IgD-negative memory B cell (primary cell): ENCODE data around the gene CCDC154. TPM values are rescaled to one million over a fixed set of nuclear protein-coding genes. Genes with fewer than 3 reads are reported as not detected.
"Not testable (repeated sequence)": the region's sequence is repeated elsewhere in the genome, so short reads cannot be mapped to it uniquely, and the experiment has no call there.

Source experiments
- H3K27ac Mint-ChIP-seq, 3 donors: one replicate each; pipeline ENCODE4 v1.8.0; 2020 to 2022; ENCODE audit warnings: mild to moderate bottlenecking in 3 of 3, mixed read lengths in 3 of 3, moderate library complexity in 1 of 3
- H3K27me3 Mint-ChIP-seq: one replicate; pipeline ENCODE4 v1.8.0; 2021; ENCODE audit warnings: mixed read lengths
- H3K36me3 Mint-ChIP-seq: one replicate; pipeline ENCODE4 v1.8.0; 2020; ENCODE audit warnings: mild to moderate bottlenecking, mixed read lengths
- H3K4me1 Mint-ChIP-seq, 3 donors: one replicate each; pipeline ENCODE4 v1.8.0; 2020 to 2022; ENCODE audit warnings: mixed read lengths in 3 of 3, mild to moderate bottlenecking in 1 of 3
- H3K4me3 Mint-ChIP-seq, 4 donors: one replicate each; pipeline ENCODE4 v1.8.0; 2020 to 2022; ENCODE audit warnings: mild to moderate bottlenecking in 4 of 4, mixed read lengths in 4 of 4, moderate library complexity in 3 of 4
- H3K9me3 Mint-ChIP-seq, 3 donors: one replicate each; pipeline ENCODE4 v1.8.0; 2020 to 2021; ENCODE audit warnings: mixed read lengths in 3 of 3, mild to moderate bottlenecking in 1 of 3
- polyA plus RNA-seq: library from polyadenylated mRNA; unstranded; fragments of 300-500 nt; fragmentation: Illumina TruSeq; gene quantifications from one replicate; pipeline ENCODE4 v1.2.3, GENCODE V29; 2021

The CCDC154 gene
- polyA plus RNA-seq, 1 donor from 2014 or later = 1.5 TPM

- Mint-ChIP-seq H3K36me3 (no peaks in the 10 kb centered on the region), H3K9me3 (no peaks in the 10 kb centered on the region), H3K4me1 (peaks cover 0 to 5% (median 0%) of the 10 kb centered on the region in 3 donors), H3K4me3 (no peak overlapping the region), H3K27me3 (no peaks in the 10 kb centered on the region), H3K27ac (peak overlapping the region in 1 of 3 donors; percentile 42)
These were observed 1.7 kb downstream of the CCDC154 start for GRCh38 chr16:1442697-1443096.

GRCh38 chr16:1441391-1441829, 2.9 kb downstream of the CCDC154 start:
- peaks cover 0 to 5% (median 0%) of the 10 kb centered on the region in 3 donors for H3K4me1 Mint-ChIP-seq
- H3K36me3 Mint-ChIP-seq = no peaks in the 10 kb centered on the region
- H3K27me3 Mint-ChIP-seq = no peaks in the 10 kb centered on the region
- H3K9me3 Mint-ChIP-seq = no peaks in the 10 kb centered on the region
- no peak overlapping the region for H3K4me3 Mint-ChIP-seq
- H3K27ac Mint-ChIP-seq = peak overlapping the region in 1 of 3 donors; percentile 14

DNA sequence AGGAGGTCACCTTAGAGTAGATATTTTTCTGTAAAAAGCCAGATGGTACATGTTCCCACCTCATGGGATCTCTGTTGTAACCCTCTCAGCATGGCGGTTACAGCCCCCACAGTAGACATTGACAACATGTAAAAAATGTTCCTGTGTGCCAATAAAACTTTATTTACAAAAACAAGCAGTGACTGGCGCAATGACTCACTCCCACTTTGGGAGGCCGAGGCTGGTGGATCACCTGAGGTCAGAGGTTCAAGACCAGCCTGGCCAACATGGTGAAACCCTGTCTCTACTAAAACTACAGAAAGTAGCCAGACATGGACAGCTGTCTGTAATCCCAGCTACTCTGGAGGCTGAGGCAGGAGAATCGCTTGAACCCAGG, 4.7 kb downstream of the CCDC154 start:
- Mint-ChIP-seq H3K27ac (peak overlapping the region in 1 of 3 donors; percentile 35), H3K4me3 (peak overlapping the region in 1 of 4 donors; percentile 65)
- not testable (repeated sequence) for H3K27me3 Mint-ChIP-seq, H3K9me3 Mint-ChIP-seq, H3K36me3 Mint-ChIP-seq, H3K4me1 Mint-ChIP-seq

DNA sequence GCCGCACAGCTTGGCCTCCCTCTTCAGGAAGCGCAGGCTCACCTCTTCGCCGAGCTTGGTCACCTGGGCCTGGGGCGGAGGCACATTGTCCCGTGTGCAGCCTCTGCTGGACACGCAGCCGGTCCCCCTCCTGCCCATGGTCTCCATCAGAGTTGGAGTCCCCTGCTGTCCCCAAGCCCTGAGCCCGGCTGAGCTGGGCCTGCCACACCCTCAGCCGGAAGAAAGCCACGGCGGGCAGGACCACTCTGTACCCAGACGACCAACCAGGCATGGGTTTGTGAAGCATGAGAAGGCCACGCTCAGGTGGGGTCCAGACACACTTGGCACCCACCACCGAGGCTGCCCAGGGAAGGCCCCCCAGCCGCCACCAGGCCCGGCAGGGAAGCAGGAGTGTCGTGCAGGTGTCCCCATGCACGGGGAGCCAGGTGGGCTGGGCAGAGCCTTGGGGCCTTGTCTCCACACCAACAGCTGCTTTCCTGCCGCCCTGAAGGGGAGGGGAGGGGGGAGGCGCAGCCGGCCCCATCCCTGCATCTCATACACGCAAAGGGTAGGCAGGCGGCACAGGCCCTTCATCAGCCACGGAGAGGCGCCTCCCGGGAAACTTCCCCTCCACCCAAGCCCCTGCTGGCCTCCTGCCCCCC, 5.2 kb downstream of the CCDC154 start:
- no peak overlapping the region for H3K27ac Mint-ChIP-seq
- no peaks in the 10 kb centered on the region for H3K9me3 Mint-ChIP-seq
- no peaks in the 10 kb centered on the region for H3K36me3 Mint-ChIP-seq
- no peak overlapping the region for H3K4me3 Mint-ChIP-seq
- no peaks in the 10 kb centered on the region for H3K4me1 Mint-ChIP-seq
- H3K27me3 Mint-ChIP-seq = no peaks in the 10 kb centered on the region

DNA sequence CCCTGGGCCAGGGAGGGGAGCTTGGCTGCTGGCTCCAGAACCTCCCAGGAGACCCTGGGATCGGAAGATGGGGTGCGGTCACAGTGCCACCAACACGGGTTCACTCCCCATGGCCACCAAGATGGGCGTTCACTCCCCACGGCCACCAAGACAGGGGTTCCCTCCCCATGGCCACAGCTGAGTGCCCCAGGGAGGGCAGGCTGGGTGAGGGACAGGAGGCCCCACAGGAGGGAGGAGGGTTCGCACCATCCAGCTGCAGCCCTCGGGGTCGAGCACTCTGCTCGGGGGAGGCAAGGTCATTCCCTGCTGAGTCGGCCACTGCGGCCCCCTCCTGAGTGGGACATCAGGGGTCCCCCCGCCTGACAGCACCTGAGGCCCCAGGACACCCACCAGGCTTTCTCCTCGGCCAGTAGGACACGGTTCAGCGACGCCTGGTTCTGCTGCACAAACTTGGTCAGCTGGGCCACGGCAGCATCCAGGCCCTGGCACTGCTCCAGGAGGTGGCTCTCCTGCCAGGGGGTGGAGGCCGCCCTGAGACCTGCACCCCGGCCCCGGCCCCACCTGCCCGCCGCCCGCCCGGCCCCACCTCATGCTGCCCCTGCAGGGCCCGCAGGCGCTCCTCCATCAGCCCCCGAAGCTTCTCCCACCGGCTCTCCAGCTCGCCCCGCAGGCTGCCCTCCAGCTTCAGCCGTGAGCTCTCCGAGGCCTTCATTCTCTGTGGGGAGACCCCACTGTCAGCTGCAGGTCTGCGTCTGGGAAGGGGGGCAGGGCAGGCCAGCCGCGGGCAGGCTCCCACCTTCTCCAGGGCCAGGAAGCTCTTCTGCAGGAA, 5.9 kb downstream of the CCDC154 start:
- H3K4me3 Mint-ChIP-seq = no peak overlapping the region
- no peaks in the 10 kb centered on the region for H3K36me3 Mint-ChIP-seq
- no peak overlapping the region for H3K27ac Mint-ChIP-seq
- H3K4me1 Mint-ChIP-seq = no peaks in the 10 kb centered on the region
- H3K27me3 Mint-ChIP-seq = no peaks in the 10 kb centered on the region
- H3K9me3 Mint-ChIP-seq = no peaks in the 10 kb centered on the region

- Mint-ChIP-seq H3K27me3 (no peaks in the 10 kb centered on the region), H3K36me3 (no peaks in the 10 kb centered on the region), H3K4me1 (no peaks in the 10 kb centered on the region), H3K27ac (no peak overlapping the region), H3K9me3 (no peaks in the 10 kb centered on the region), H3K4me3 (no peak overlapping the region)
These were observed 6.8 kb downstream of the CCDC154 start for GRCh38 chr16:1437606-1438005.

GRCh38 chr16:1436731-1437355, 7.5 kb downstream of the CCDC154 start:
- Mint-ChIP-seq H3K36me3 (no peaks in the 10 kb centered on the region), H3K4me1 (peaks cover 0 to 2% (median 0%) of the 10 kb centered on the region in 3 donors), H3K9me3 (no peaks in the 10 kb centered on the region), H3K27ac (no peak overlapping the region), H3K27me3 (no peaks in the 10 kb centered on the region), H3K4me3 (no peak overlapping the region)

DNA sequence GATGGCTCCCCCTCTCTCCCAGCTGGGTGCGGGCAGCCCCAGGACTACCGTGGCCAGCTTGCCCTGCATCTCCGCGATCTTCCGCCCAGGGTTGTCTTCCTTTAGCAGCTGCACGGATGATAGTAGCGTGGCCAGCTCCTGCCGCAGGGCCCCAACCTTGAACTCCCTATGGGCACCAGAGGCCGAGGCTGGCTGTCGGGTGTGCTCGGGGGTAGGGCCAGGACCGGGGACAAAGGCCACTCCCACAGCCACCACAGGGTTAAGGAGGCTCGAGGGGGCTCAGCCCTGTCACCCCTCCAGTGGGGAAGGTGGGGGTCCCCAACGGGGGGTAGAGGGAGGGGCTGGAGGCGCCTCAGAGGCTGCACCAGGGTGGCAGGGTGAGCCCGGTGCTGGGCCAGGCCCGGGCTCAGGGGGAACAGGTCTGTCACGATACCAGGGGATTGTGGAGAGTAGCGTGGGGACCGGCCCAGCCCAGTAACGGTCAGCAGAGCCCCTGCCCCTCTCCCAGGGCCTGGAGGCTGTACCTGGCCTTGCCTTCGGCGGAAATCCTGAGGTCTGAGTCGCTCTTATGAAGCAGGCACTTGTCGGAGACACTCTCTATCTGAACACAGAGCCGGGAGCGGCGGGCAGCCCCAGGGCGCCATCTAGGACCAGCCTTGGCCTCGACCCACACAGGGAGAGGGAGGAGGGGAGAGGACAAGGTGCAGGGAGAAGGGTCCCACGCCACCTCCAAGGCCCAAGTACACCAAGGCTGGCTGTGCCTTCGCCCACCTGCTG, 8.2 kb downstream of the CCDC154 start:
- H3K4me1 Mint-ChIP-seq = peaks cover 0 to 3% (median 0%) of the 10 kb centered on the region in 3 donors
- H3K27ac Mint-ChIP-seq = no peak overlapping the region

GRCh38 chr16:1434644-1435592, 9.4 kb downstream of the CCDC154 start:
- no peaks in the 10 kb centered on the region for H3K36me3 Mint-ChIP-seq
- no peaks in the 10 kb centered on the region for H3K9me3 Mint-ChIP-seq
- no peak overlapping the region for H3K27ac Mint-ChIP-seq
- no peaks in the 10 kb centered on the region for H3K27me3 Mint-ChIP-seq
- H3K4me3 Mint-ChIP-seq = no peak overlapping the region
- peaks cover 0 to 3% (median 0%) of the 10 kb centered on the region in 3 donors for H3K4me1 Mint-ChIP-seq

More for the DNA sequence above, 8.2 kb downstream of the CCDC154 start:
- Mint-ChIP-seq H3K9me3 (no peaks in the 10 kb centered on the region), H3K36me3 (no peaks in the 10 kb centered on the region), H3K27me3 (no peaks in the 10 kb centered on the region), H3K4me3 (peak overlapping the region in 1 of 4 donors; percentile 65)

GRCh38 chr16:1433756-1434155, 10.6 kb downstream of the CCDC154 start:
- H3K27me3 Mint-ChIP-seq = no peaks in the 10 kb centered on the region
- H3K4me3 Mint-ChIP-seq = no peak overlapping the region
- H3K9me3 Mint-ChIP-seq = no peaks in the 10 kb centered on the region
- no peak overlapping the region for H3K27ac Mint-ChIP-seq
- H3K4me1 Mint-ChIP-seq = peaks cover 0 to 3% (median 2%) of the 10 kb centered on the region in 3 donors
- H3K36me3 Mint-ChIP-seq = no peaks in the 10 kb centered on the region

- Mint-ChIP-seq H3K4me1 (peaks cover 0 to 3% (median 2%) of the 10 kb centered on the region in 3 donors), H3K27me3 (no peaks in the 10 kb centered on the region), H3K9me3 (no peaks in the 10 kb centered on the region), H3K4me3 (no peak overlapping the region), H3K27ac (no peak overlapping the region), H3K36me3 (no peaks in the 10 kb centered on the region)
These were observed 11.1 kb downstream of the CCDC154 start for GRCh38 chr16:1433263-1433560.

DNA sequence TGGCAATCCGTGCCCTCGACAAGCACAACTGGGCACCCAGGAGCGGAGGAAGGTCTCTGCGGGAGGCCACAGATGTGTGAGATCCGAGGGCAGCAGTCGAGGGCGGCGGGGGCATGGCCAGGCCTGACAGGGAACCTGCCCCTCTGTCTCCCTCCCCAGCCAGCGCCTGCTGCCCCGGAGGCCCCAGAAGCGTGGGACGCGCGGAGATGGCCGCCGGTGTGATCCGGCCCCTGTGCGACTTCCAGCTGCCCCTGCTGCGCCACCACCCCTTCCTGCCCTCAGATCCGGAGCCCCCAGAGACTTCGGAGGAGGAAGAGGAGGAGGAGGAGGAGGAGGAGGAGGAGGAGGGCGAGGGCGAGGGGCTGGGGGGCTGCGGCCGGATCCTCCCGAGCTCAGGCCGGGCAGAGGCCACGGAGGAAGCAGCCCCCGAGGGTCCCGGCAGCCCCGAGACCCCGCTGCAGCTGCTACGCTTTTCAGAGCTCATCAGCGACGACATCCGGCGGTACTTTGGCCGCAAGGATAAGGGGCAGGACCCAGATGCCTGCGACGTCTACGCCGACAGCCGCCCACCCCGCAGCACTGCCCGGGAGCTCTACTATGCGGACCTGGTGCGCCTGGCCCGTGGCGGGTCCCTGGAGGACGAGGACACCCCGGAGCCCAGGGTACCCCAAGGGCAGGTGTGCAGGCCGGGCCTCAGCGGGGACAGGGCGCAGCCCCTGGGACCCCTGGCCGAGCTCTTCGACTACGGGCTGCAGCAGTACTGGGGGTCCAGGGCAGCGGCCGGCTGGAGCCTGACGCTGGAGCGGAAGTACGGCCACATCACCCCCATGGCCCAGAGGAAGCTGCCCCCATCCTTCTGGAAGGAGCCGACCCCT, 11.7 kb downstream of the CCDC154 start:
- Mint-ChIP-seq H3K36me3 (no peaks in the 10 kb centered on the region), H3K4me1 (peaks cover 0 to 3% (median 2%) of the 10 kb centered on the region in 3 donors), H3K27ac (no peak overlapping the region), H3K9me3 (no peaks in the 10 kb centered on the region), H3K4me3 (peak overlapping the region in 2 of 4 donors; percentile 39 to 60), H3K27me3 (no peaks in the 10 kb centered on the region)

DNA sequence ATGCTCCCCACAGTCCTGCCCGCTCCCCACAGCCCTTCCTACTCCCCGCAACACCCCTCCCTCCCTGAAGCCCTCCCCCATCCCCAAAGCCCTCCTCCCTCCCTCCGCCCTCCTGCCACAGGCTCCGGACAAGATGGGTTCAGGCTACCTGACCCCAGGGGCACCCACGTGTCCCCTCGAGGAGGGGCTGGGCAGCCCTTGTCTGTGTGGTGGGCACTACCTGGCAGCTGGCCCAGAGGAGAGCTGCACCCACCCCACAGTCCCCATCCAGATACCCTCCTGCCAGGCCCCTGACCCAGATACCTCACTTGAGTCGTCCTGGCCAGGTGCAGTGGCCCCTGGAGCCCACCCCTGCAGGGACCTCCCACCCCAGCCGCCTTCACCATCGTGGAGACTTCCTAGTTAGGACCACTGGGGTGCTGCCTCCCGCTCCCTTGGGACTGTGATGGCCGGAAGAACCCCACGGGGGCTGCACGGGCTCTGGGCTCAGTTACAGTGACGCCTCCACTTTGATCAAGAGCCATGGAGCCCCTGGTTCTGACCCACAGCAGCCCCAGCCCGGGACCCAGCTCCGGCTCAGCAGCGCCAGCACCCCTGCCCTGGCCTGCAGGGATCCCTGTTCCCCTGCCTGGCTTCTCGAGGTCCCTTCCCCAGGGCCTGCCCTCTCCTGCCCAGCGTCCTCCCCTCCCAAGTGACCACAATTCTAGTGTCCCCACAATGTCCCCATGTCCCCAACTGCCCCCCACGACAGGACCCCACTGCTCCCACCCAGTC, 12.7 kb downstream of the CCDC154 start:
- Mint-ChIP-seq H3K4me3 (peak overlapping the region in 2 of 4 donors; percentile 45 to 54), H3K36me3 (no peaks in the 10 kb centered on the region), H3K27ac (peak overlapping the region in 1 of 3 donors; percentile 10), H3K27me3 (no peaks in the 10 kb centered on the region), H3K9me3 (no peaks in the 10 kb centered on the region), H3K4me1 (peaks cover 0 to 3% (median 2%) of the 10 kb centered on the region in 3 donors)
